Endothelial cell of umbilical vein (primary cell): Measurements from ENCODE around the gene TIMELESS. TPM values are rescaled to one million over a fixed set of nuclear protein-coding genes. Genes with fewer than 3 reads are reported as not detected.

ENCODE experiments used
- BruUV-seq: library from RNA; stranded (reverse); fragments of 400-500 nt; replicated peaks from 2 replicates; lab custom pipeline; 2021; lab: Mats Ljungman, UMichigan
- CTCF ChIA-PET: fragments of 300-600, 350-600 bp; sonication (Branson Sonifier 250); formaldehyde crosslinking; loops from one replicate; lab custom pipeline; 2021; ENCODE audit warnings: antibody characterized with exemption, inconsistent platforms; lab: Charles Lee
- POLR2A ChIA-PET: fragments of 300-600, 350-600 bp; sonication (Branson Sonifier 250); formaldehyde crosslinking; loops from one replicate; lab custom pipeline; 2021; ENCODE audit warnings: antibody characterized with exemption, inconsistent platforms; lab: Charles Lee
- DNase-seq: peaks from one replicate; pipeline ENCODE4 v3.0.0-alpha.2; 2011; ENCODE audit warnings: low read depth, low spot score
- FAIRE-seq: peaks from 2 replicates; lab custom pipeline; 2011; peaks lifted over from hg19 to GRCh38; lab: Jason Lieb, UNC
- H2AFZ ChIP-seq: 2 replicates; pipeline ENCODE4 v1.6.0; 2012; ENCODE audit warnings: low read depth, low read length, control low read depth, inconsistent platforms
- H3K27ac ChIP-seq: 2 replicates; pipeline ENCODE4 v1.5.1; 2011; ENCODE audit warnings: low read depth, mild to moderate bottlenecking, control low read depth, low read length, moderate library complexity; ENCODE audit not compliant: insufficient read depth
- H3K27me3 ChIP-seq, 2 experiments: 2 replicates each; pipeline versions ENCODE4 v1.6.0 to v1.6.1; 2011; ENCODE audit warnings: low read length in 2 of 2, mixed read lengths in 1 of 2; ENCODE audit not compliant: control insufficient read depth in 2 of 2, insufficient read depth in 2 of 2
- H3K36me3 ChIP-seq, 2 experiments: 2 replicates in 1 of 2; 3 replicates in 1 of 2; pipeline ENCODE4 v1.5.1; 2011; ENCODE audit warnings: low read length in 2 of 2, mild to moderate bottlenecking in 1 of 2, moderate library complexity in 1 of 2; ENCODE audit not compliant: control insufficient read depth in 2 of 2, insufficient read depth in 2 of 2; ENCODE audit errors: extremely low read depth in 1 of 2
- H3K4me1 ChIP-seq: 3 replicates; pipeline ENCODE4 v1.5.1; 2011; ENCODE audit warnings: mild to moderate bottlenecking, low read length; ENCODE audit not compliant: control insufficient read depth, insufficient read depth; ENCODE audit errors: extremely low read depth
- H3K4me2 ChIP-seq: 2 replicates; pipeline ENCODE4 v1.6.1; 2011; ENCODE audit warnings: low read length, control low read depth, mixed read lengths; ENCODE audit not compliant: insufficient read depth
- H3K4me3 ChIP-seq, 3 experiments: fragments of 200-600 bp in 1 of 3; sonication (generic), shearing (Covaris generic) in 1 of 3; replicated peaks in 1 of 3; 2 replicates each; pipeline ENCODE4 v1.5.1; 2011 to 2016; ENCODE audit warnings: control low read depth in 3 of 3, low read length in 3 of 3, mild to moderate bottlenecking in 2 of 3, inconsistent platforms in 1 of 3, low read depth in 1 of 3, moderate library complexity in 1 of 3; ENCODE audit not compliant: insufficient read depth in 1 of 3
- H3K79me2 ChIP-seq: 2 replicates; pipeline ENCODE4 v1.6.0; 2012; ENCODE audit warnings: low read length, inconsistent platforms; ENCODE audit not compliant: control insufficient read depth, insufficient read depth
- H3K9ac ChIP-seq: replicated peaks from 2 replicates; pipeline ENCODE3; 2011; ENCODE audit warnings: low read length, control low read depth; ENCODE audit not compliant: insufficient read depth; ENCODE audit errors: extremely low read depth
- H3K9me1 ChIP-seq: replicated peaks from 3 replicates; pipeline ENCODE4 v1.6.0; 2011; ENCODE audit warnings: mild to moderate bottlenecking, low read length; ENCODE audit not compliant: control insufficient read depth, insufficient read depth; ENCODE audit errors: extremely low read depth
- H3K9me3 ChIP-seq: replicated peaks from 2 replicates; pipeline ENCODE4 v1.5.1; 2012; ENCODE audit warnings: low read length, inconsistent platforms; ENCODE audit not compliant: control insufficient read depth, insufficient read depth
- H4K20me1 ChIP-seq: replicated peaks from 2 replicates; pipeline ENCODE3; 2011; ENCODE audit warnings: mild to moderate bottlenecking, low read length; ENCODE audit not compliant: control insufficient read depth, insufficient read depth; ENCODE audit errors: extremely low read depth
- CTCF ChIP-seq, 2 donors: IDR thresholded peaks; 1 replicate in 1 of 2; 2 replicates in 1 of 2; pipeline ENCODE4 v1.5.1; 2011; ENCODE audit warnings: low read length in 2 of 2, mild to moderate bottlenecking in 2 of 2, moderate library complexity in 2 of 2, control low read depth in 1 of 2, inconsistent platforms in 1 of 2, low read depth in 1 of 2; ENCODE audit not compliant: insufficient read depth in 1 of 2; ENCODE audit errors: extremely low read depth in 1 of 2
- EZH2 ChIP-seq: IDR thresholded peaks from 2 replicates; pipeline ENCODE4 v1.6.1; 2012; ENCODE audit warnings: borderline replicate concordance, low read depth, mild to moderate bottlenecking, moderate library complexity, low read length, inconsistent platforms; ENCODE audit not compliant: severe bottlenecking
- FOS ChIP-seq: IDR thresholded peaks from 2 replicates; pipeline ENCODE4 v1.6.1; 2011; ENCODE audit warnings: mild to moderate bottlenecking, low read length, moderate library complexity, borderline replicate concordance; ENCODE audit not compliant: insufficient read depth
- GATA2 ChIP-seq: IDR thresholded peaks from 2 replicates; pipeline ENCODE4 v1.7.0; 2011; ENCODE audit warnings: low read depth, mild to moderate bottlenecking, moderate library complexity, mixed read lengths, low read length; ENCODE audit not compliant: insufficient read length, insufficient read depth
- JUN ChIP-seq: IDR thresholded peaks from 2 replicates; pipeline ENCODE4 v1.6.1; 2011; ENCODE audit warnings: borderline replicate concordance, low read depth; ENCODE audit not compliant: insufficient read length, insufficient read depth
- MYC ChIP-seq: IDR thresholded peaks from one replicate; pipeline ENCODE4 v1.6.1; 2011; ENCODE audit warnings: mild to moderate bottlenecking, low read depth, low read length
- POLR2A ChIP-seq: IDR thresholded peaks from 2 replicates; pipeline ENCODE4 v1.6.1; 2012; ENCODE audit warnings: low read depth, mild to moderate bottlenecking, control low read depth, low read length
- POLR2AphosphoS5 ChIP-seq: IDR thresholded peaks from 2 replicates; pipeline ENCODE4 v1.6.1; 2012; ENCODE audit warnings: low read depth, mild to moderate bottlenecking, control low read depth, low read length, moderate library complexity; ENCODE audit not compliant: insufficient read depth
- dilution Hi-C: fragments of 300-500 bp; cut with MboI; formaldehyde crosslinking; loops from one replicate; pipeline ENCODE4 v1.15.0; 2019; ENCODE audit warnings: low sequenced_read_pairs; ENCODE audit not compliant: extremely low pct_ligation_motif_present
- intact Hi-C: fragments of 100-400 bp; cut with micrococcal nuclease; formaldehyde crosslinking; loops from one replicate; pipeline ENCODE4 v1.10.0; 2022
- polyA plus RNA-seq, 4 experiments: library from polyadenylated mRNA; depleted of rRNA in 3 of 4; stranded (reverse) in 3 of 4; unstranded in 1 of 4; fragments of >200 nt; gene quantifications; 2 replicates each; pipeline versions ENCODE4 v1.2.1 to v1.2.3, GENCODE V29; 2011 to 2012; ENCODE audit warnings: missing spikeins in 1 of 4
- total RNA-seq: library from RNA; stranded (reverse); gene quantifications from 2 replicates; pipeline ENCODE4 v1.2.3, GENCODE V29; 2021
- TF ChIP-seq, protein P1 (sequence below): IDR thresholded peaks from 2 replicates; pipeline ENCODE4 v1.6.1; 2011; ENCODE audit not compliant: insufficient read depth, insufficient read length

The TIMELESS gene
- total and polyA plus RNA-seq, 2 donors (not counting 3 experiments of a cell fraction or from before 2014, with no cell fraction given): 6.1 to 28.2 TPM

- Histone ChIP-seq H3K79me2 (no peaks in the 10 kb centered on the region), H3K4me1 (no peaks in the 10 kb centered on the region), H3K27me3 (no peaks in the 10 kb centered on the region), H3K9me3 (no peaks in the 10 kb centered on the region), H3K4me3 (no peak overlapping the region), H3K9ac (no peak overlapping the region), H2AFZ (no peak overlapping the region), H3K9me1 (no peaks in the 10 kb centered on the region), H3K4me2 (no peak overlapping the region), H4K20me1 (no peaks in the 10 kb centered on the region), H3K27ac (no peak overlapping the region), H3K36me3 (peaks cover 13 to 21% of the 10 kb centered on the region in 2 experiments)
- TF ChIP-seq EZH2: no peak
- dilution Hi-C loops (no loop called here), intact Hi-C loops (no loop called here)
- FAIRE-seq: no peak
- POLR2A ChIA-PET: no interaction called here
- BruUV-seq: no TSS peak
- CTCF ChIA-PET: no interaction called here
- no peak for DNase-seq
Observed at GRCh38 chr12:56420411-56420810, 28.8 kb downstream of the TIMELESS start.

DNA sequence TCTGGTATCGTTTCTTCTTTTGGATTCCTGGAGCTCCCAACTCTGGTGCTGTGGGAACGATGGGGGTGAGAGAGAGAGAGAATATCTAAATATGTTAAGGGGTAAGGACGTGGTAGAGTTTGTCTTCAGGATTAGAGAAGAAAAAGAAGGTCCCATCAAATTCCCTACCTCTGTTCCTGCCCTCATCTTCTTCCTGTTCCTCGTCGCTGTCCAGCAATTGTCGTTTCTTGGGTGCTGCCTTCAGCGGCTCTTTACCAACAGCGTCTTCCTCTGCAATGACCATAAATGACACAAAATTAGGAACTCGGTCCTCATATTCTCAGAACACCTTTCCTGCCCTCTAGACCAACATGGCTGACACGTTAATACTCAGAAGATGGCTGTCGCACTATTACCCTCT, 31.5 kb downstream of the TIMELESS start:
- Histone ChIP-seq H3K27me3 (no peaks in the 10 kb centered on the region), H3K4me1 (no peaks in the 10 kb centered on the region), H4K20me1 (no peaks in the 10 kb centered on the region), H3K36me3 (peaks cover 9 to 21% of the 10 kb centered on the region in 2 experiments), H3K4me2 (no peak overlapping the region), H3K79me2 (no peaks in the 10 kb centered on the region), H3K4me3 (no peak overlapping the region), H3K9me3 (no peaks in the 10 kb centered on the region), H3K9me1 (no peaks in the 10 kb centered on the region), H3K9ac (no peak overlapping the region), H3K27ac (no peak overlapping the region), H2AFZ (no peak overlapping the region)
- intact Hi-C loops: no loop called here
- DNase-seq (no peak), FAIRE-seq (no peak)
- CTCF ChIA-PET: interaction anchor here (0.6 to 1.0 kb wide), 2 partner anchors 20 to 33 kb away, joined by 3 read pairs; no protein-coding TSS in a partner anchor
- TF ChIP-seq CTCF (IDR thresholded peaks at IDR 0.05; ENCODE audit: extremely low read depth in 1 of 2, insufficient read depth in 1 of 2, low read depth in 1 of 2, low read length in 2 of 2) (no peak), GATA2 (no peak), JUN (no peak), EZH2 (no peak), FOS (no peak), POLR2A (no peak), MYC (no peak), POLR2AphosphoS5 (no peak)
- TF ChIP-seq, protein P1, sequence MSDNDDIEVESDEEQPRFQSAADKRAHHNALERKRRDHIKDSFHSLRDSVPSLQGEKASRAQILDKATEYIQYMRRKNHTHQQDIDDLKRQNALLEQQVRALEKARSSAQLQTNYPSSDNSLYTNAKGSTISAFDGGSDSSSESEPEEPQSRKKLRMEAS: no peak
- BruUV-seq: no TSS peak
- dilution Hi-C loops: no loop called here
- POLR2A ChIA-PET: no interaction called here
